Measurements from ENCODE around the gene SLC25A13.

SLC25A13 gene

GRCh38 chr7:96152706-96153105 lies 169.2 kb downstream of the SLC25A13 start:
- DNase-seq (ENCODE audit: low read depth): no peak

- no peak for DNase-seq (ENCODE audit: low read depth)
Measured at GRCh38 chr7:96151889-96152288, 170.0 kb downstream of the SLC25A13 start.

- no peak for DNase-seq (ENCODE audit: low read depth)
Measured at GRCh38 chr7:96144260-96144526, 177.7 kb downstream of the SLC25A13 start.

GRCh38 chr7:96143495-96144259 lies 178.2 kb downstream of the SLC25A13 start:
- no peak for DNase-seq (ENCODE audit: low read depth)

- DNase-seq (ENCODE audit: low read depth): no peak
Measured at GRCh38 chr7:96136600-96137239, 185.2 kb downstream of the SLC25A13 start.

GRCh38 chr7:96135241-96135640 lies 186.7 kb downstream of the SLC25A13 start:
- DNase-seq (ENCODE audit: low read depth): no peak

GRCh38 chr7:96131525-96131924 lies 190.4 kb downstream of the SLC25A13 start:
- no peak for DNase-seq (ENCODE audit: low read depth)

GRCh38 chr7:96127746-96128145 lies 194.2 kb downstream of the SLC25A13 start:
- DNase-seq (ENCODE audit: low read depth): no peak

GRCh38 chr7:96126382-96126781 lies 195.5 kb downstream of the SLC25A13 start:
- no peak for DNase-seq (ENCODE audit: low read depth)

- no peak for DNase-seq (ENCODE audit: low read depth)
Measured at GRCh38 chr7:96122746-96123145, 199.2 kb downstream of the SLC25A13 start.

- DNase-seq (ENCODE audit: low read depth): no peak
Measured at GRCh38 chr7:96121752-96122151, 200.1 kb downstream of the SLC25A13 start.

- DNase-seq (ENCODE audit: low read depth): no peak
Measured at GRCh38 chr7:96120445-96121225, 201.3 kb downstream of the SLC25A13 start.

GRCh38 chr7:96118449-96119001 lies 203.4 kb downstream of the SLC25A13 start:
- DNase-seq (ENCODE audit: low read depth): no peak

GRCh38 chr7:96116173-96116572 lies 205.7 kb downstream of the SLC25A13 start:
- no peak for DNase-seq (ENCODE audit: low read depth)

GRCh38 chr7:96114190-96114589 lies 207.7 kb downstream of the SLC25A13 start:
- DNase-seq (ENCODE audit: low read depth): no peak

- DNase-seq (ENCODE audit: low read depth): no peak
Measured at GRCh38 chr7:96111405-96111804, 210.5 kb downstream of the SLC25A13 start.

GRCh38 chr7:96104984-96105383 lies 216.9 kb downstream of the SLC25A13 start:
- DNase-seq (ENCODE audit: low read depth): no peak

- DNase-seq (ENCODE audit: low read depth): no peak
Measured at GRCh38 chr7:96102096-96102811, 219.6 kb downstream of the SLC25A13 start.

- DNase-seq (ENCODE audit: low read depth): no peak
Measured at GRCh38 chr7:96100737-96101136, 221.2 kb downstream of the SLC25A13 start.

- no peak for DNase-seq (ENCODE audit: low read depth)
Measured at GRCh38 chr7:96097835-96098234, 224.1 kb downstream of the SLC25A13 start.

GRCh38 chr7:96093435-96093834 lies 228.5 kb downstream of the SLC25A13 start:
- DNase-seq (ENCODE audit: low read depth): no peak

- DNase-seq (ENCODE audit: low read depth): no peak
Measured at GRCh38 chr7:96090756-96091155, 231.1 kb downstream of the SLC25A13 start.
